Esophagus muscularis mucosa (tissue), 4 donors: ENCODE results near the gene GSTT4. TPM values are rescaled to one million over a fixed set of nuclear protein-coding genes. Genes with fewer than 3 reads are reported as not detected.
"Not testable (repeated sequence)": the region's sequence is repeated elsewhere in the genome, so short reads cannot be mapped to it uniquely, and the experiment has no call there.

Experiments used
- DNase-seq: peaks from one replicate; pipeline ENCODE4 v3.0.0-alpha.2; 2017; ENCODE audit errors: extremely low spot score
- H3K27ac ChIP-seq, 4 donors: fragments of 200-600 bp; sonication (generic); replicated peaks in 1 of 4; 1 replicate in 3 of 4; 2 replicates in 1 of 4; pipeline ENCODE4 v1.5.1; 2016 to 2019; ENCODE audit warnings: mild to moderate bottlenecking in 1 of 4
- H3K27me3 ChIP-seq, 4 donors: fragments of 200-600 bp; sonication (generic); one replicate each; pipeline versions ENCODE4 v1.5.1 to v1.6.0; 2016 to 2019
- H3K36me3 ChIP-seq, 4 donors: fragments of 200-600 bp; sonication (generic); one replicate each; pipeline ENCODE4 v1.5.1; 2016 to 2019
- H3K4me1 ChIP-seq, 4 donors: fragments of 200-600 bp; sonication (generic); one replicate each; pipeline ENCODE4 v1.5.1; 2016 to 2019
- H3K4me3 ChIP-seq, 4 donors: fragments of 200-600 bp; sonication (generic); 1 replicate in 2 of 4; 2 replicates in 2 of 4; pipeline ENCODE4 v1.5.1; 2016 to 2019; ENCODE audit warnings: mild to moderate bottlenecking in 4 of 4, moderate library complexity in 1 of 4
- H3K9me3 ChIP-seq, 4 donors: fragments of 200-600 bp; sonication (generic); 1 replicate in 3 of 4; 2 replicates in 1 of 4; pipeline ENCODE4 v1.5.1; 2016 to 2019
- EP300 ChIP-seq: sonication (generic); formaldehyde crosslinking; IDR thresholded peaks from one replicate; pipeline ENCODE4 v1.6.1; 2017; ENCODE audit warnings: antibody characterized with exemption
- POLR2A ChIP-seq: fragments of 450-650 bp; IDR thresholded peaks from one replicate; pipeline ENCODE4 v1.6.1; 2017; ENCODE audit warnings: antibody characterized with exemption, moderate library complexity, mild to moderate bottlenecking, low read depth
- POLR2AphosphoS5 ChIP-seq, 2 donors: sonication (generic); formaldehyde crosslinking; IDR thresholded peaks; one replicate each; pipeline ENCODE4 v1.6.1; 2017; ENCODE audit warnings: antibody characterized with exemption in 2 of 2
- WGBS: methylation state at CpG from one replicate; pipeline ENCODE4 v1.1.5; 2018; 5-methylcytosine and 5-hydroxymethylcytosine counted together
- intact Hi-C: fragments of 100-400 bp; cut with DNase I; formaldehyde crosslinking; loops from one replicate; pipeline ENCODE4 v1.15.1; 2023
- total RNA-seq, 4 donors: library from RNA; depleted of rRNA; stranded (reverse); fragments of >200 nt; gene quantifications; one replicate each; pipeline versions ENCODE4 v1.1.0 to v1.2.1, GENCODE V29; 2016
- TF ChIP-seq, protein P1 (sequence below), 3 experiments: fragments of 200-600 bp in 2 of 3; fragments of 450-650 bp in 1 of 3; sonication (generic) in 2 of 3; IDR thresholded peaks; one replicate each; pipeline ENCODE4 v1.5.1; 2017 to 2019; ENCODE audit warnings: antibody characterized with exemption in 3 of 3, mild to moderate bottlenecking in 2 of 3, moderate library complexity in 1 of 3

The GSTT4 gene
- total RNA-seq, 4 donors from 2014 or later = not detected

DNA sequence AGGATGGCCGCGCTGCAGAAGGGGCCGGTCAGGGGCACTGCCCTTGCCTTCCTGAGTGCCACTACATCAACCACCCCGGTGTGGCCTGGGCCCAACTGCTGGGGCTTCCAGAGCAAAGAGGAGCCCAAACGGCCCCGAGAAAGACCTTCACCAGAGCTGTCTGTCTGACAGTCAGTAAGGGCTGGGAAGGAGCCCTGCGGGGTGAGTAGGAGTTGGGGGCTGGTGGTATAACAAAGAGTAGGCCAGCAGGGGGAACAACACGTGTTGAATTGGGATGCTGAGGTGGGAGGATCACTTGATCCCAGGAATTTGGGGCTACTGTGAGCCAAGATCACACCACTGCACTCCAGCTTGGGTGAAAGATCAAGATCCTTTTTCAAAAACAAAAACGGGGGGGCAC lies 3.9 kb downstream of the GSTT4 start:
- TF ChIP-seq POLR2AphosphoS5 (IDR thresholded peaks at IDR 0.05) (no peak), EP300 (no peak), POLR2A (no peak)
- TF ChIP-seq, protein P1, sequence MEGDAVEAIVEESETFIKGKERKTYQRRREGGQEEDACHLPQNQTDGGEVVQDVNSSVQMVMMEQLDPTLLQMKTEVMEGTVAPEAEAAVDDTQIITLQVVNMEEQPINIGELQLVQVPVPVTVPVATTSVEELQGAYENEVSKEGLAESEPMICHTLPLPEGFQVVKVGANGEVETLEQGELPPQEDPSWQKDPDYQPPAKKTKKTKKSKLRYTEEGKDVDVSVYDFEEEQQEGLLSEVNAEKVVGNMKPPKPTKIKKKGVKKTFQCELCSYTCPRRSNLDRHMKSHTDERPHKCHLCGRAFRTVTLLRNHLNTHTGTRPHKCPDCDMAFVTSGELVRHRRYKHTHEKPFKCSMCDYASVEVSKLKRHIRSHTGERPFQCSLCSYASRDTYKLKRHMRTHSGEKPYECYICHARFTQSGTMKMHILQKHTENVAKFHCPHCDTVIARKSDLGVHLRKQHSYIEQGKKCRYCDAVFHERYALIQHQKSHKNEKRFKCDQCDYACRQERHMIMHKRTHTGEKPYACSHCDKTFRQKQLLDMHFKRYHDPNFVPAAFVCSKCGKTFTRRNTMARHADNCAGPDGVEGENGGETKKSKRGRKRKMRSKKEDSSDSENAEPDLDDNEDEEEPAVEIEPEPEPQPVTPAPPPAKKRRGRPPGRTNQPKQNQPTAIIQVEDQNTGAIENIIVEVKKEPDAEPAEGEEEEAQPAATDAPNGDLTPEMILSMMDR (IDR thresholded peaks at IDR 0.05) = no peak
- Histone ChIP-seq H3K27ac (no peak overlapping the region), H3K36me3 (no peaks in the 10 kb centered on the region), H3K27me3 (no peaks in the 10 kb centered on the region), H3K4me1 (peaks cover 8 to 12% (median 11%) of the 10 kb centered on the region in 4 donors), H3K9me3 (no peaks in the 10 kb centered on the region), H3K4me3 (no peak overlapping the region)
- DNase-seq = no peak
- intact Hi-C loops = no loop called here
- 81% methylated on average over 9 of the region's 9 CpGs for WGBS

DNA sequence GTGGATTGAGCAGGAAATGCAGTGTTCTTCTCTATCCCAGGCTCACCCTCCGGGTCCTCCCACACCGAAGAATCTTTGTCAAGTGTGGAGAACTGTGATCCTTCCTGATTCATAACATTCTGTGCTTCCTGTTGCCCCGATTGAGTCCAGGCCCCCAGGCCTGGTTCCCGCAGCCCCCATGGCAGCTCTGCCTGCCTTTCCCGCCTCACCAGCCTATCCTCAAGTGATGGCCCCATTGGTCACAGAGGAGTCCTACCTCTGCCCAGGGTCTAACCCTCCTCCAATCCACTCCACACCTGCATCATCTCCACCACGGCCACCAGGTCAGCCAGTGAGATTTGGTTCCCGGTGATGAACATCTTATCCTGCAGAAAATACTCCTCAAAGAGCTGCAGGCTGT lies 5.5 kb downstream of the GSTT4 start:
- H3K4me1 ChIP-seq, H3K27ac ChIP-seq, H3K36me3 ChIP-seq, DNase-seq, H3K4me3 ChIP-seq, H3K9me3 ChIP-seq, intact Hi-C loops, H3K27me3 ChIP-seq: not testable (repeated sequence)
- 80% methylated on average over 7 of the region's 7 CpGs for WGBS

DNA sequence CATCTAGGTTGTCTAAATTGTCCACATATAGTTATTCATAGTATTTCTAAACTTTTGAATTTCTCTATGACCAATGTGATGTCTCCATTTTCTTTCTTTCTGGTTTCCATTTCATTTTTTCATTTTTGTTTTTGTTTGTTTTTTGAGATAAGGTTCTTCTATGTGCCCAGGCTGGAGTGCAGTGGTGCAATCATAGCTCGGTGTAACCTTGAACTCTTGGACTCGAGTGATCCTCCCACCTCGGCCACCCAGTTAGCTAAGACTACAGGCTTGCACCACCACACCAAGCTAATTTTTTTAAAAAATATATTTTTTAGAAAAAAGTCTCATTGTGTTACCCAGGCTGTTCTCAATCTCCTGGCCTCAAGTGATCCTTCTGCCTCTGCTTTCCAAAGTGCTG lies 8.2 kb downstream of the GSTT4 start:
- TF ChIP-seq POLR2A (no peak), POLR2AphosphoS5 (IDR thresholded peaks at IDR 0.05) (no peak), EP300 (no peak)
- TF ChIP-seq, protein P1 (IDR thresholded peaks at IDR 0.05) = no peak
- no peaks in the 10 kb centered on the region for H3K9me3 ChIP-seq
- H3K36me3 ChIP-seq = no peaks in the 10 kb centered on the region
- H3K27me3 ChIP-seq = no peaks in the 10 kb centered on the region
- no peak overlapping the region for H3K27ac ChIP-seq
- intact Hi-C loops = no loop called here
- WGBS = 90% methylated on average over 3 of the region's 3 CpGs
- H3K4me3 ChIP-seq = no peak overlapping the region
- H3K4me1 ChIP-seq = no peaks in the 10 kb centered on the region
- DNase-seq = no peak

DNA sequence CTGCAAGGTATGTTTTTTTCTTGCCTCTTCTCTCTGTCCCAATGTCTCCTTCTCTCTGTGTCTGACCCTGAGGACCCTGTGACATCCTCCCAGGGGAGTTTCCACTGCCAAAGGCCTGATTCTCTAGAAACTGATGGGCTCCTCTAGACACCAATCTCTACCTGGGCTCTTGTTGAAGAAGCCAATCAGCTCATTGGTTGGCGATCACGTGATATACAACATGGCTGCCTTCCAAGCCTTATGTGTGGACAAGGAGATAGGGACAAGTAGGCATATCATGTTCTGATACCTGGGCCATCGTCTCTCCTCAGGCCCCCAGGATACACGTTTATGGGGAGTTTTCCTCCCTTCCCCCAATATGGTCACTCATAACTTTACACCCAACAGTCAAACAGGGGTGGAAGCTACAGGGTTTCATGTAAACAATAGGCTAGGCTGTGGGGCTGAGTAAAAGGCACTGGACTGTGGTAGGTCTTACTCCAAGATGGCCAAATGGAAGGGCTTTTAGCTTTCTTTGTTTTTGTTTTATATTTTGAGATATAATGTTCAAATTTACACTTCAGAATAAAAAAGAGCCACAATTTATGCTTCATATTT lies 11.6 kb downstream of the GSTT4 start:
- intact Hi-C loops, H3K9me3 ChIP-seq, H3K4me3 ChIP-seq, H3K27me3 ChIP-seq, H3K36me3 ChIP-seq, H3K4me1 ChIP-seq, DNase-seq, H3K27ac ChIP-seq: not testable (repeated sequence)
- 82% methylated on average over 4 of the region's 4 CpGs for WGBS

DNA sequence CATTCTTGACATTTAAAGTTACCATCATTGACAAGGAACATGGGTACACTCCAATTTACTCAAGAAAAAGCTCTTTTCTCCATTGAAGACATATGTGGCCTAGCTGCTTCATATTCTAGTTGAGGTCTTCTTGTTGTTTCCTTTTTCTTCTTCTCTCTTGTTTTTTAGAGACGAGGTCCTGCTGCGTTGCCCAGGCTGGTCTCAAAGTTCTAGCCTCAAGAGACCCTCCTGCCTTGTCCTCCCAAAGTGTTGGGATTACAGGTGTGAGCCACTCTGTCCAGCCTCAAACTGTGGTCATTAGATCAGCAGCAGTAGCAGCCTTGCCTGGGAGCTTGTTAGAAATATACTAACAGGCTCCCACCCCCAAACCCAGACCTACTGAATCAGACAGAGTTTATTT lies 12.2 kb downstream of the GSTT4 start:
- intact Hi-C loops, DNase-seq, H3K36me3 ChIP-seq, H3K4me3 ChIP-seq, H3K9me3 ChIP-seq, H3K27ac ChIP-seq, H3K4me1 ChIP-seq, H3K27me3 ChIP-seq: not testable (repeated sequence)
- WGBS = 81% methylated on average over 2 of the region's 2 CpGs

DNA sequence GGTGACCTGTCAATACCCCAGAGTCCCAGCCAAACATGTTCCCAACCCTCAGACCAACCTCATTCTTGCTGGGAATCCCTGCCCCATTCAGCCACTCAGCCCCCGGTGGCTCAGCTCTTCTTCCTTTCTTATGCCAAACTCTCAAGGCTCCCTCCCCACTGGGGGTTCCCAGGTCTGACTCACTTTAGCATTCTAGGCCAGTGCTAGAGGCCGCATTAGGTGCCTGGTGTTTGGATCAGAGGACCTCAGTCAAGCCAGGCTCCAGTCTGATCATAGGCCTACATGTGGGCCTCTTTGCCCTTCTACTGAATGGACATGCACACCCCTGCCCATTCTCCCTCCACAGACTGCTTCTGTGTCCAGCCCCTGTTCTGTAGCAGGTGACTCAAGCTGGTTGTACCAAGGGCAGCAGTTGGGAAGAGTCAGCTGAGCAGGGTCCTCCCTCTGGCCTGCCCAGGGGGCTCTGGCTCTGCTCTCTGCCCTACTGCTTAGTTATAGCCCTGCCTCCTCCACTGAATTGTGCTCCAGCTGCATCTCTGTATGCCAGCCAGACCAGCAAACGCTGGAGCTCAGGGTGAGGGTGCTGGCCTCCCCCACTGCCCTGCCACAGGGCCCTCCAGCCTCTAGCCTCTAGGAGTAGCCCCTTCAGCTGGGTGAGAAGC lies 15.5 kb downstream of the GSTT4 start:
- H3K27me3 ChIP-seq, H3K27ac ChIP-seq, H3K36me3 ChIP-seq, intact Hi-C loops, H3K4me1 ChIP-seq, DNase-seq, H3K9me3 ChIP-seq, H3K4me3 ChIP-seq: not testable (repeated sequence)
- 59% methylated on average over 2 of the region's 3 CpGs for WGBS

DNA sequence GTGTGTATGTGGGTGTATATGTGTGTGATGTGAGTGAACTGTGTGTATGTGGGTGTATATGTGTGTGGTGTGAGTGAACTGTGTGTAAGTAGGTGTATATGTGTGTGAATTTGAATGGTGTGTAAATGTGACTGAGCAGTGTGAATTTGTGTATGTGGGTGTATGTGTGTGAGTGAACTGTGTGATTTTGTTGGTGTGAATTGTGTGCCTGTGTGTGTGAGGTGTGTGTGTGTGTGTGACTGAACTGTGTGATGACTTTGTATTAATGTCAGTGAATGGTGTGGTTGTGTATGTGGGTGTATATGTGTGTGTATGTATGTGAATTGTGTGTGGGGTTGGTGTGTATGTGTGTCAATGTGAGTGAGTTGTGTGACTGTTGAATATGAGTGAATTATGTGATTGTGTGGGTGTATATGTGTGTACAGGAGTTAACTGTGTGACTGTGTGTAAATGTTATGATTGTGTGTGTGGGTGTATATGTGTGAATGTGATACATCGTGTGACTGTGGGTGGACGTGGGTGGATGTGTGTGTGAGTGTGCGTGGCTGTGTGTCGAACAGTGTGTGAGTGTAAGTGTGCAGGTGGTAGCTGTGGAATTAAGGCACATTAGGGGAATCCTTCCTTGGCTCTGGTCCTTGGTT lies 18.6 kb downstream of the GSTT4 start:
- DNase-seq, intact Hi-C loops: not testable (repeated sequence)
- 85% methylated on average over 4 of the region's 4 CpGs for WGBS

DNA sequence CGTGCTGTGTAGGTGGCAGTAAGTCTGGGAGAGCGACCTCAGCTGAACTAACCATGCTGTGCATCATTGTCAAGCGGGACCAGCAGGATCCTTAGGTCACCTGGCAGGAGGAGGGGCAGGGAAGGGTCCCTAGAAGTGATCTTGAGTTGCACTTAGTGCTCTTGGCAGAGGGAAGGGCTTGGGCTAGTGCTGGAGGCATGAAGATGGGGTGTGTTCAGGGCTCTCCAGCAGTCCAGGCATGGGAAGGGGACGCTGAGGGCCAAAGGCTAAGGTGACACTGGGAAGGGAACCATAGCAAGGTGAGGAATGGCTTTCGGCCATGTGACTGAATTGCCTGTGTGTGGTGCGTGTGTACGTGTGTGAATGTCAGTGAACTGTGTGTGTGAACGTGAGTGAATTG lies 19.2 kb downstream of the GSTT4 start:
- WGBS = 79% methylated on average over 7 of the region's 8 CpGs
- DNase-seq, intact Hi-C loops: not testable (repeated sequence)

More for the DNA sequence above, 18.6 kb downstream of the GSTT4 start:
- H3K4me3 ChIP-seq, H3K36me3 ChIP-seq, H3K27ac ChIP-seq, H3K9me3 ChIP-seq, H3K27me3 ChIP-seq, H3K4me1 ChIP-seq: not testable (repeated sequence)

More for the DNA sequence above, 19.2 kb downstream of the GSTT4 start:
- not testable (repeated sequence) for H3K4me1 ChIP-seq, H3K27ac ChIP-seq, H3K36me3 ChIP-seq, H3K27me3 ChIP-seq, H3K9me3 ChIP-seq, H3K4me3 ChIP-seq
